NCI-H345 treated with DMSO at 0.1 percent for 48 hours (cell line): ENCODE measurements around the gene CARD8.
"Not testable (repeated sequence)": the region's sequence is repeated elsewhere in the genome, so short reads cannot be mapped to it uniquely, and the experiment has no call there.

ENCODE experiments used
- DNase-seq: peaks from one replicate; lab custom pipeline; 2025; ENCODE audit not compliant: unreplicated experiment; lab: John Stamatoyannopoulos, UW

CARD8 gene

GRCh38 chr19:48265326-48265725 lies 9.6 kb upstream of the CARD8 start:
- DNase-seq: not testable (repeated sequence)

- DNase-seq: not testable (repeated sequence)
These were observed 4.6 kb upstream of the CARD8 start for GRCh38 chr19:48260359-48260714.

GRCh38 chr19:48258992-48259391 lies 3.3 kb upstream of the CARD8 start:
- DNase-seq: not testable (repeated sequence)

GRCh38 chr19:48258350-48258749 lies 2.6 kb upstream of the CARD8 start:
- no peak for DNase-seq

GRCh38 chr19:48254529-48254970 lies 1.2 kb downstream of the CARD8 start:
- DNase-seq: no peak

- DNase-seq: no peak
These were observed 1.7 kb downstream of the CARD8 start for GRCh38 chr19:48253999-48254398.

GRCh38 chr19:48252609-48253008 lies 3.1 kb downstream of the CARD8 start:
- no peak for DNase-seq

- DNase-seq: no peak
These were observed 5.3 kb downstream of the CARD8 start for GRCh38 chr19:48250290-48251025.

GRCh38 chr19:48249502-48250014 lies 6.2 kb downstream of the CARD8 start:
- no peak for DNase-seq

GRCh38 chr19:48248081-48248833 lies 7.5 kb downstream of the CARD8 start:
- no peak for DNase-seq

GRCh38 chr19:48247212-48247611 lies 8.5 kb downstream of the CARD8 start:
- no peak for DNase-seq

- no peak for DNase-seq
These were observed 9.6 kb downstream of the CARD8 start for GRCh38 chr19:48246101-48246500.

GRCh38 chr19:48244281-48244680 lies 11.4 kb downstream of the CARD8 start:
- no peak for DNase-seq

- DNase-seq: not testable (repeated sequence)
These were observed 13.9 kb downstream of the CARD8 start for GRCh38 chr19:48241771-48242170.

- DNase-seq: no peak
These were observed 16.1 kb downstream of the CARD8 start for GRCh38 chr19:48239582-48240141.

GRCh38 chr19:48239120-48239519 lies 16.6 kb downstream of the CARD8 start:
- no peak for DNase-seq

- DNase-seq: no peak
These were observed 18.7 kb downstream of the CARD8 start for GRCh38 chr19:48237057-48237456.

GRCh38 chr19:48230555-48231129 lies 25.1 kb downstream of the CARD8 start:
- DNase-seq: no peak

- no peak for DNase-seq
These were observed 34.1 kb downstream of the CARD8 start for GRCh38 chr19:48221628-48222027.

GRCh38 chr19:48220784-48221183 lies 34.9 kb downstream of the CARD8 start:
- DNase-seq: not testable (repeated sequence)

- DNase-seq: no peak
These were observed 36.7 kb downstream of the CARD8 start for GRCh38 chr19:48218997-48219396.

GRCh38 chr19:48216933-48217332 lies 38.8 kb downstream of the CARD8 start:
- DNase-seq: no peak
